Ishikawa (cell line): ENCODE results near the gene LRRC8E.

Experiments used
- CEBPB ChIP-seq: IDR thresholded peaks from 2 replicates; pipeline ENCODE4 v1.6.1; 2012
- TAF1 ChIP-seq: IDR thresholded peaks from 2 replicates; pipeline ENCODE4 v1.6.1; 2012; ENCODE audit warnings: low read depth, mild to moderate bottlenecking
- TF ChIP-seq, protein P1 (sequence below): IDR thresholded peaks from 2 replicates; pipeline ENCODE4 v1.6.1; 2012
- TF ChIP-seq, protein P2 (sequence below): IDR thresholded peaks from 2 replicates; pipeline ENCODE4 v1.6.1; 2012; ENCODE audit warnings: low read depth, mild to moderate bottlenecking

DNA sequence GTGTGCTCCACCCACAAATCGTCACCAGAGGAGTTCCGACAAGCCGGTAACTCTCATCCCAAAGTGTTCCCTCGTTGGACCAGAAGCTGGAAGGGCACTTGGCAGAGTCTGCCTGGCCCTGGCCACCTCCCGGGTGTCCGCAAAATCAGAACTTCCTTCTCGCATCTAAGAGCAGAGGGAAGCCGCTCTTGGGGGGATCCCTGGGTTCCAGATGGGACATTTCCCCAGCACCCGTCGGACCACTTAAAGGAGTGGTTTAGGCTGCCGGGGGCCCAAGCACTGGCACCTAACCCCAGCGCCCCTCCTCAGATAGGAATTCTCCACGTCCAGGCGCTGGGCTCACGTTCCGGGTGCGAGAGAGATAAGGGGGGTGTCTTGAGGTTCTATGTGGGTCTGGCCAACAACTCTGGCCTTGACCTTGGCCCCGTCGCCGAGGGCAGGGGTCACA is 14.5 kb downstream of the LRRC8E start:
- no peak for TF ChIP-seq TAF1
- TF ChIP-seq CEBPB: no peak
- TF ChIP-seq, protein P1, sequence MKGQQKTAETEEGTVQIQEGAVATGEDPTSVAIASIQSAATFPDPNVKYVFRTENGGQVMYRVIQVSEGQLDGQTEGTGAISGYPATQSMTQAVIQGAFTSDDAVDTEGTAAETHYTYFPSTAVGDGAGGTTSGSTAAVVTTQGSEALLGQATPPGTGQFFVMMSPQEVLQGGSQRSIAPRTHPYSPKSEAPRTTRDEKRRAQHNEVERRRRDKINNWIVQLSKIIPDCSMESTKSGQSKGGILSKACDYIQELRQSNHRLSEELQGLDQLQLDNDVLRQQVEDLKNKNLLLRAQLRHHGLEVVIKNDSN: no peak
- TF ChIP-seq, protein P2, sequence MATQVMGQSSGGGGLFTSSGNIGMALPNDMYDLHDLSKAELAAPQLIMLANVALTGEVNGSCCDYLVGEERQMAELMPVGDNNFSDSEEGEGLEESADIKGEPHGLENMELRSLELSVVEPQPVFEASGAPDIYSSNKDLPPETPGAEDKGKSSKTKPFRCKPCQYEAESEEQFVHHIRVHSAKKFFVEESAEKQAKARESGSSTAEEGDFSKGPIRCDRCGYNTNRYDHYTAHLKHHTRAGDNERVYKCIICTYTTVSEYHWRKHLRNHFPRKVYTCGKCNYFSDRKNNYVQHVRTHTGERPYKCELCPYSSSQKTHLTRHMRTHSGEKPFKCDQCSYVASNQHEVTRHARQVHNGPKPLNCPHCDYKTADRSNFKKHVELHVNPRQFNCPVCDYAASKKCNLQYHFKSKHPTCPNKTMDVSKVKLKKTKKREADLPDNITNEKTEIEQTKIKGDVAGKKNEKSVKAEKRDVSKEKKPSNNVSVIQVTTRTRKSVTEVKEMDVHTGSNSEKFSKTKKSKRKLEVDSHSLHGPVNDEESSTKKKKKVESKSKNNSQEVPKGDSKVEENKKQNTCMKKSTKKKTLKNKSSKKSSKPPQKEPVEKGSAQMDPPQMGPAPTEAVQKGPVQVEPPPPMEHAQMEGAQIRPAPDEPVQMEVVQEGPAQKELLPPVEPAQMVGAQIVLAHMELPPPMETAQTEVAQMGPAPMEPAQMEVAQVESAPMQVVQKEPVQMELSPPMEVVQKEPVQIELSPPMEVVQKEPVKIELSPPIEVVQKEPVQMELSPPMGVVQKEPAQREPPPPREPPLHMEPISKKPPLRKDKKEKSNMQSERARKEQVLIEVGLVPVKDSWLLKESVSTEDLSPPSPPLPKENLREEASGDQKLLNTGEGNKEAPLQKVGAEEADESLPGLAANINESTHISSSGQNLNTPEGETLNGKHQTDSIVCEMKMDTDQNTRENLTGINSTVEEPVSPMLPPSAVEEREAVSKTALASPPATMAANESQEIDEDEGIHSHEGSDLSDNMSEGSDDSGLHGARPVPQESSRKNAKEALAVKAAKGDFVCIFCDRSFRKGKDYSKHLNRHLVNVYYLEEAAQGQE: no peak
